CD4-positive, alpha-beta T cell (primary cell): Measurements from ENCODE around the gene CC2D1B. TPM values are rescaled to one million over a fixed set of nuclear protein-coding genes. Genes with fewer than 3 reads are reported as not detected.

ENCODE experiments used
- ATAC-seq: fragments of 200-7000 bp; cut with Tn5 transposase; one replicate; pipeline ENCODE4 v1.10.0; 2022; ENCODE audit warnings: mild to moderate bottlenecking; ENCODE audit not compliant: poor library complexity
- CTCF ChIA-PET: fragments of 350-600 bp; sonication (Branson Sonifier 250); formaldehyde crosslinking; loops from one replicate; lab custom pipeline; 2021; ENCODE audit warnings: antibody characterized with exemption, inconsistent platforms; lab: Charles Lee
- POLR2A ChIA-PET: fragments of 350-600 bp; sonication (Branson Sonifier 250); formaldehyde crosslinking; loops from one replicate; lab custom pipeline; 2021; ENCODE audit warnings: antibody characterized with exemption, inconsistent platforms; lab: Charles Lee
- DNase-seq, 14 experiments: peaks; one replicate each; pipeline ENCODE4 v3.0.0-alpha.2; 2013 to 2020; ENCODE audit warnings: mixed read lengths in 2 of 14
- H3K27ac ChIP-seq, 2 donors: one replicate each; pipeline versions ENCODE4 v1.5.1 to v1.7.0; 2013; ENCODE audit warnings: low read length in 2 of 2, low read depth in 1 of 2, mild to moderate bottlenecking in 1 of 2
- H3K27me3 ChIP-seq, 2 experiments: 1 replicate in 1 of 2; 2 replicates in 1 of 2; pipeline versions ENCODE4 v1.6.1 to v1.7.0; 2013; ENCODE audit warnings: low read length in 2 of 2, control low read depth in 1 of 2, mild to moderate bottlenecking in 1 of 2, moderate library complexity in 1 of 2; ENCODE audit not compliant: insufficient read depth in 2 of 2, control insufficient read depth in 1 of 2
- H3K36me3 ChIP-seq: one replicate; pipeline ENCODE4 v1.6.1; 2013; ENCODE audit warnings: low read length, control low read depth; ENCODE audit not compliant: insufficient read depth
- H3K4me1 ChIP-seq: one replicate; pipeline ENCODE4 v1.6.1; 2013; ENCODE audit warnings: low read length, control low read depth; ENCODE audit not compliant: insufficient read depth
- H3K4me3 ChIP-seq: one replicate; pipeline ENCODE4 v1.5.1; 2013; ENCODE audit warnings: mild to moderate bottlenecking, low read length, moderate library complexity
- H3K9me3 ChIP-seq, 2 experiments: 1 replicate in 1 of 2; 2 replicates in 1 of 2; pipeline versions ENCODE4 v1.6.1 to v1.7.0; 2013; ENCODE audit warnings: low read length in 2 of 2, mild to moderate bottlenecking in 2 of 2, control low read depth in 1 of 2, moderate library complexity in 1 of 2; ENCODE audit not compliant: control insufficient read depth in 1 of 2, insufficient read depth in 1 of 2
- H3K27ac Mint-ChIP-seq: one replicate; pipeline ENCODE4 v1.8.0; 2020; ENCODE audit warnings: mixed read lengths
- H3K27me3 Mint-ChIP-seq: one replicate; pipeline ENCODE4 v1.8.0; 2021; ENCODE audit warnings: mixed read lengths
- H3K36me3 Mint-ChIP-seq: one replicate; pipeline ENCODE4 v1.8.0; 2021; ENCODE audit warnings: low read depth, mixed read lengths
- H3K4me1 Mint-ChIP-seq: one replicate; pipeline ENCODE4 v1.8.0; 2021; ENCODE audit warnings: low read depth, mixed read lengths
- H3K4me3 Mint-ChIP-seq: one replicate; pipeline ENCODE4 v1.8.0; 2020; ENCODE audit warnings: mild to moderate bottlenecking, mixed read lengths
- H3K9me3 Mint-ChIP-seq: one replicate; pipeline ENCODE4 v1.8.0; 2020; ENCODE audit warnings: mixed read lengths
- CTCF ChIP-seq: fragments of 200-600 bp; IDR thresholded peaks from one replicate; pipeline ENCODE4 v1.8.0; 2022; ENCODE audit warnings: antibody characterized with exemption, mild to moderate bottlenecking
- intact Hi-C, 2 experiments: fragments of 100-400 bp; cut with DNase I in 1 of 2; cut with micrococcal nuclease in 1 of 2; formaldehyde crosslinking; loops; one replicate each; pipeline versions ENCODE4 v1.15.1 to v1.9.0; 2023 to 2025; cut with DNase I, micrococcal nuclease
- total RNA-seq, 174 experiments: library from RNA in 2 of 174; stranded (reverse) in 2 of 174; gene quantifications; one replicate each; pipeline ENCODE4 v1.2.3 and lab custom pipeline; 2021 to 2026

CC2D1B gene
- total RNA-seq, 2 experiments from 2014 or later = 46.5 to 47.5 TPM

GRCh38 chr1:52403566-52404115 is 37.6 kb upstream of the CC2D1B start:
- ChIA-PET POLR2A (interaction anchor here (0.7 to 3.3 kb wide), 24 partner anchors 15 to 1541 kb away, joined by 3 to 72 read pairs (median 6); partner anchors contain the start of genes BTF3L4, CC2D1B, ECHDC2 and IFT25), CTCF (interaction anchor here (0.8 to 3.1 kb wide), 9 partner anchors 15 to 370 kb away, joined by 3 to 35 read pairs (median 5); partner anchors contain the start of genes CC2D1B, KTI12, SHISAL2A and TUT4)
- Mint-ChIP-seq H3K27ac (peak overlapping the region; percentile 99), H3K9me3 (no peaks in the 10 kb centered on the region), H3K4me1 (peaks cover 43% of the 10 kb centered on the region), H3K27me3 (no peaks in the 10 kb centered on the region), H3K36me3 (peaks cover 40% of the 10 kb centered on the region), H3K4me3 (peak overlapping the region; percentile 98)
- peak overlapping the region; percentile 45 to 88 for H3K27ac ChIP-seq
- peak; percentile 1 to 85 (median 33) for DNase-seq
- intact Hi-C loops = loop anchor here (1.0 to 10.0 kb wide), 10 partner anchors 15 to 521 kb away; partner anchors contain the start of genes BTF3L4 (in 1 of the 2), CC2D1B (in 1 of the 2), ECHDC2 (in 1 of the 2) and SCP2 (in 1 of the 2)
- peaks cover 21% of the 10 kb centered on the region for H3K36me3 ChIP-seq
- no peaks in the 10 kb centered on the region for H3K9me3 ChIP-seq
- no peaks in the 10 kb centered on the region for H3K27me3 ChIP-seq
- H3K4me1 ChIP-seq = peaks cover 13% of the 10 kb centered on the region
- H3K4me3 ChIP-seq = peak overlapping the region; percentile 62
- no peak for TF ChIP-seq CTCF
- ATAC-seq = peak; percentile 52

GRCh38 chr1:52402860-52403240 is 36.8 kb upstream of the CC2D1B start:
- H3K4me3 Mint-ChIP-seq = peak overlapping the region; percentile 49
- peaks cover 39% of the 10 kb centered on the region for H3K4me1 Mint-ChIP-seq
- ATAC-seq (no peak), DNase-seq (no peak)
- no peaks in the 10 kb centered on the region for H3K27me3 Mint-ChIP-seq
- H3K27ac Mint-ChIP-seq = peak overlapping the region; percentile 99
- no peaks in the 10 kb centered on the region for H3K27me3 ChIP-seq
- TF ChIP-seq CTCF = no peak
- intact Hi-C loops = loop anchor here (1.0 to 10.0 kb wide), 7 partner anchors 36 to 522 kb away; partner anchors contain the start of genes BTF3L4 (in 1 of the 2), CC2D1B (in 1 of the 2), ECHDC2 (in 1 of the 2) and SCP2 (in 1 of the 2)
- peaks cover 34% of the 10 kb centered on the region for H3K36me3 Mint-ChIP-seq
- H3K36me3 ChIP-seq = peaks cover 13% of the 10 kb centered on the region
- ChIA-PET POLR2A (interaction anchor here (3.3 kb wide), 1 partner anchor 150 kb away, joined by 21 read pairs; the partner anchor contains the start of gene TUT4), CTCF (interaction anchor here (2.1 kb wide), 1 partner anchor 36 kb away, joined by 14 read pairs; the partner anchor contains the start of gene CC2D1B)
- no peak overlapping the region for H3K4me3 ChIP-seq
- peaks cover 13% of the 10 kb centered on the region for H3K4me1 ChIP-seq
- H3K27ac ChIP-seq = no peak overlapping the region
- H3K9me3 Mint-ChIP-seq = no peaks in the 10 kb centered on the region
- H3K9me3 ChIP-seq = no peaks in the 10 kb centered on the region

GRCh38 chr1:52400131-52400530 is 34.1 kb upstream of the CC2D1B start:
- H3K9me3 Mint-ChIP-seq = no peaks in the 10 kb centered on the region
- no peaks in the 10 kb centered on the region for H3K27me3 Mint-ChIP-seq
- peaks cover 18% of the 10 kb centered on the region for H3K4me1 Mint-ChIP-seq
- intact Hi-C loops = loop anchor here in 1 of 2 experiments (5.0 to 10.0 kb wide), 4 partner anchors 255 to 525 kb away; partner anchors contain the start of genes BTF3L4, ECHDC2, SCP2 and TXNDC12
- no peaks in the 10 kb centered on the region for H3K36me3 ChIP-seq
- no peaks in the 10 kb centered on the region for H3K9me3 ChIP-seq
- no peak for DNase-seq
- H3K4me3 Mint-ChIP-seq = no peak overlapping the region
- ChIA-PET POLR2A (no interaction called here), CTCF (no interaction called here)
- TF ChIP-seq CTCF = no peak
- no peak overlapping the region for H3K27ac Mint-ChIP-seq
- no peak overlapping the region for H3K27ac ChIP-seq
- no peak for ATAC-seq
- H3K27me3 ChIP-seq = no peaks in the 10 kb centered on the region
- peaks cover 12% of the 10 kb centered on the region for H3K36me3 Mint-ChIP-seq
- H3K4me1 ChIP-seq = peaks cover 5% of the 10 kb centered on the region
- no peak overlapping the region for H3K4me3 ChIP-seq
